Activated CD8-positive, alpha-beta memory T cell treated with anti-CD3 and anti-CD28 coated beads, Interleukin-2, amount 50 U/mL, for 48 hours (primary cell): Measurements from ENCODE around the gene SLC9A9.

Experiments used
- DNase-seq: peaks from one replicate; pipeline ENCODE4 v3.0.0-alpha.2; 2020

The SLC9A9 gene

DNA sequence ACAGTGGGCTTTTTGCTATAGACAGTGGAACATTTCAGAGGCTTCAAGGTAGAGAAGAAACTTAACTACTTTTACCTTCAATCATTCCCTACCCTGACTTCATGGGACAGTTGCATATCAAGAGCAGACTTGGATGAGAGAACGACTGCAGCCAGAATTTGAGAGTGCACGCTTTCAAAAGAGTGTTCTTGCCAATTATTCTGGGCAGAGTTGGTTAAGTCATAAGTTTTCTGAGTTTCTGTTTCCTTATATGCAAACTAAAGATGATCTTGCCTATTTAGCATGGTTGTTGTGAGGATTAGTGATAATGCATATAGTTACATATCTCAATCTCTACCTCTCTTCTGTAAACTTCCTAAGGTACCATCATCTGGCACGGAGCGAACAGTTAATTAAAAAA is 7.6 kb downstream of the SLC9A9 start:
- DNase-seq, result no peak

- no peak for DNase-seq
These were observed 8.3 kb downstream of the SLC9A9 start for GRCh38 chr3:143839980-143840379.

GRCh38 chr3:143837076-143837475 is 11.2 kb downstream of the SLC9A9 start:
- no peak for DNase-seq

- no peak for DNase-seq
These were observed 13.0 kb downstream of the SLC9A9 start for GRCh38 chr3:143835312-143835711.

DNA sequence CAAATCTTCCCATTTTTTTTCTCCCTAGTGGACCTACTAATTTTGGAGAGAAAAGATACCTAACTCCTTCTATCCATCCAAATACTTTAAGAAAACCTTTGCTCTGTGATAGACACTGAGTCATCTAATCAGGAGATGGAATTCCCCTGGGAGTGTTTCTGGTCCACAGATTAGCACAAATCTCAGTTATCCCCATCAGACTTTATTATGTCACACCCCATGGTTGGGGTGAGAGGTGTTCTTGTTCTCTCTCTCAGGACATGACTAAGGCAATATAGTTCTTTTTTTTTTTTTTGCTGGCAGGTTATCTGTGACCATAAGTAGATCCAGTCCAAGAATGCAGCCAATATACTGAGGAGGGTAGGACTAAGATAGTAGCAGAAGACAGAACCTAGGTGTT is 15.8 kb downstream of the SLC9A9 start:
- DNase-seq, result no peak

DNA sequence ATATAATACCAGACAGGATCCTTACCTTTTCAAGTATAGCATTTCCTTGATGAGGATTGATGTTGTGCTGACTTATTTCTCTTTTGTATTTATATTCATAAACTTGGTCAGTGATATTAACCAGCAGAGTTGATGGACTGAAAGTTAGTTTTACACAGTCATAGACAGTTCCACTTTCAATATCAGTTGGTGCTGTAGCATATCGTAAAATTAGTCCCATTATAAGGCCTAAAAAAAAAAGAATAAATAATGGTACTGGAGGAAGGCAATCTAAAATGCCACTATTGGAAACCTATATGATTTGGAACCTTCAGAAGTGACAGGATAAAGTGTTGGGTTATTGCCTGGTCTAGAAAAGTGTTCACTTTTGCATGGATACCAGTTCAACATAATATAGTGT is 16.3 kb downstream of the SLC9A9 start:
- no peak for DNase-seq

- DNase-seq, result no peak
These were observed 17.1 kb downstream of the SLC9A9 start for GRCh38 chr3:143831208-143831607.

DNA sequence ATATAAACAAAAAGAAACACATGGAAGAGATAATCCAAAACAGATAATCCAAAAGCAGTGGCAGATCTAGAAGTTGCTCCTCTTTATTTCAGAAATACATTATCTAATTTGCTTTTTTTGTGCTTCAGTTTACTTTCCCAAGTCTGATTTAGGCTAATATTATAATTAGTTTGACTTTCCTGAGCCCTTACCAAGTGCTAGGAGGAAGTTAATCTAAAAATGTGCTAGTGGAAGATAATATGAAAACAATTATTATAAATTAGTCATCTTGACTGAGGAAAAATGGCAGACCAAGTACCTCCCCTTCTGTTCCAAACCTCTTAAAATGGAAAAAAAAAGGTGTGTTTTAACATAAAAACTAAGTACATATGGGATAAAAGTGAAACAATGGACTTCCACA is 17.5 kb downstream of the SLC9A9 start:
- no peak for DNase-seq

DNA sequence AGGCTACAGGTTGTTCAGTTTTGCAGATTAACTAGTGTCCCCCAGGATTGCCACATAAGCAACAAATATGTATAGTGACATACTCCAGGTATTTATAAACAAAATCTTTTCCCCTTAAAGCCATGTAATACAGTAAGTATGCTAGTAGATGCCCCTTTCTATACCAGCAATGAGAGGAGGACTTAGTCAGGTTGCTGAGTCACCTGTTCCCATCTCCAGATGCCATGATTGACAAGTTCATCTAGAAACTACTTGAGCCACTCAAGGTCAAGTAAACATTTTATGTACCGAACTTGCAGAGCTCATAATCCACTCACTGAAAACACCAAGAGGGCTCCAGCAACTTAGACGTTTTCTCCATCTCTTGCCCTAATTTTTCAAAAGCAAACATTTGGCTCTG is 18.2 kb downstream of the SLC9A9 start:
- DNase-seq, result no peak

- DNase-seq, result no peak
These were observed 20.8 kb downstream of the SLC9A9 start for GRCh38 chr3:143827425-143827824.

GRCh38 chr3:143826296-143826695 is 22.0 kb downstream of the SLC9A9 start:
- DNase-seq, result no peak

- no peak for DNase-seq
These were observed 22.8 kb downstream of the SLC9A9 start for GRCh38 chr3:143825513-143825912.

DNA sequence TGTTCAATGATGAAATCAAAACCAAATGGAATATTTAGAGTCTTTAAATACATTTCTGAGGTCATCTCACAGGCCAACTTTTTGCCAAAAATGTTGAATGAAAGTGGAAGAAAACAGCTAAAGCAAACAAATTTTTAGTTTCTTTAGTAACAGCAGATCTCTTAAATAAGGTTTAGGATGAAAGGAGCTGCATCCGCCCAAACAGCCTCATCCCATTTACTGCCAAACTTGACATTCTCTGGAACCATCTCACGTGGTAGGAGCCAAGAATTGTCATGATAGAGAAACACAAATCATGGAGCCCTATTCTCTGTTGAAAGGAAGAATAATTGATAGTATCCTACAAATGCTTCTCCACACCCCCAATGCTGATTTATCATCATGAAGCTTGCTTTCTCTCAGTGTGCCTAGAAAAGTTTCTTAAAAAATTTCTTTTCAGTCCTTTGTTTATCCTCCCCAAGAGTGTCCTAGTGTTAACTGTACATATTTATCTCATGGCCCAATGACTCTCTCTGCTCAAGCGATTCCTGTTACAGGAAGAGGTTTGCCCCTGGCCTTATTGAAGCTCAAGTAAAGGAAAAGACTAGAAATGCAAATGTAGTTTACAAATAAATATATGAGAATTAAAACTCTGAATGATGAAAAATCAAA is 23.4 kb downstream of the SLC9A9 start:
- DNase-seq, result no peak

DNA sequence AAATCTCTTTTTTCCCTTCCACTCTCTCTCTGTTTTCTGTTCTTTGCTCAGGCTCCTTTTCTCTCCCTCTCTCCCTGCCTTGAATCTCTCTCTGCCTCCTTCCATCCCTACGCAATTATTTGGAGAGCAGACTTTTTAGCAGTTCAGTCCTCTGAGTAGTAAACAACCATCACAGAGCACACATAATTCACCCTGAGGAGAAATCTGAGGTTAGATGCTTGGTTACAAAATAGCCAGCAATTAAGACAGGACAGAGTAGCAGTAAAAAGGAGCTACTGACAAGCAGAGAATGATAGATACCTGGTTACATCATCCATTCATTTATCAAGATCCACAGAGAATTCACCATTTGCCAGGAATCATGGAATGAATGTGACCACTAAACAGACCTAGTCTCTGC is 25.5 kb downstream of the SLC9A9 start:
- DNase-seq, result no peak

- no peak for DNase-seq
These were observed 25.9 kb downstream of the SLC9A9 start for GRCh38 chr3:143822374-143822773.

DNA sequence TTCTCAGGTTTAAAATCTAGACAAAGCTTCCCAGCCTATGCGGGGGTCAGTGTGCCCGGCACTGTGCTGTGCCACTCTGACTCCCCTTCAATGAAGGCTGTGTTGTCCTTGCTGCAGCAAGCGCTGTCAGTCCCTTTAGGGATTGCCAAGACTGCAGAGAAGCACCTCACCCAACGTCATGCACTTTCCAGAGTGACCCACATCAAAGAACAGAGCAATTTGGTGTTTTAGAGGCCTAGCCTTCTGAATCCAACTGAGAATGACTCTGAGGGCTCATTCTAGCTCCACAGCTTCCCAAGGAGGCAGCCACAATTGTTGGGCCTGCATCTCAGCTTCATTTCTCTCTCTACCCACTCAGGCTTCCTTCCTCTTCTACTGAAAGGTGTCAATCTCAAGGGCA is 26.4 kb downstream of the SLC9A9 start:
- DNase-seq, result no peak

GRCh38 chr3:143820466-143821221 is 27.6 kb downstream of the SLC9A9 start:
- no peak for DNase-seq

GRCh38 chr3:143819890-143820289 is 28.4 kb downstream of the SLC9A9 start:
- DNase-seq, result no peak

DNA sequence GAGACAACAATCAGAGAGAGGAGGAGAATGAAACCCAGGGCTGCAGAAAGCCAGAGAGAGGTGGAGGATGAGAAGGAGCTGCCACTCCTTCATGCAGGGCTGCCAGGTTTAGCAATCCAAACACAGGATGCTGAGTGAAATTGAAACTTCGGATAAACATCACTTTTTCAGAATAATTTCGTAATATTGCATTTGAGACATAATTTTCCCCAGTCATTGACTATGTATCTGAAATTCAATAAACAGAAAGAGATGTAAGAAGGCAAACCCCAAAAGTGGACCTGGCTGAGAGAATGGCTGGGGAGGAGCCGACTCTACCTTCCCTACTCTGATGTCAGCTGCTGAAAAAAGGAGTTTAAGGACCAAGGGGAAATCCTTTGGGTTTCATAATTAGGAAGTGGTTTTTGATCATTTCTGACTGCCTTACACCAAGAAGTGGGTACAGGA is 33.8 kb downstream of the SLC9A9 start:
- DNase-seq, result no peak

DNA sequence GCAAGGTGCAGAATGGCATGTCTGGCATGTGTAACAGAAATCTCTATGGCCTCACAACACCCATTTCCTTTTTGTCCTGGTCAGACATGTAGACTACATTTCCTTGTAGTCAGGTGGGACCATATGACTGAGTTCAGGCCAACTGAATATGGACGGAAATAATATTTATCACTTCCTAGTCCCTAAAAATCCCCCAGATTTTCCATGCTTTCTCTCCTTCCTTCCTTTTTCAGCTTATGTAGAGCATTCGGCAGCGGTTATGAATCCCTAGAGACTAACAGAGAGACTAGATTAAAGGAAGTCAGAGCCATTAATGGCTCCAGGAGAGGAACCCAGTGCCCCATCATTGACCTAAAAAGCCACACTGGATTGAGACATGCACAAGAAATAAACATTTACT is 35.8 kb downstream of the SLC9A9 start:
- no peak for DNase-seq

- DNase-seq, result no peak
These were observed 36.7 kb downstream of the SLC9A9 start for GRCh38 chr3:143811602-143812001.

DNA sequence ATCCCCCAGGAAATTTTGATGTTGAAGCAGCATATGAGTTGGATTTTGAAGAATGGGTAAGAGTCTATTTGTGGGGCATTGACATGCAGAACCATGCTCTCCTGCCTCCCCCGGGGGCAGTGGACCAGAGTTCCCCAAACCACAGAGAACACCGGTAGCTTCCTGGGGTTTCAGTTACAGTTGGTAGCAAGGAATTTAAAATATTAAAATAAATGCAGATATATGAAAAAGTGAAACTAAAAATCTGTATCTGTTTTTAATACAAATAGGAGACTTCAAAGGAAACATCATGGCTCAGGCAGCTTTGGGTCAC is 37.4 kb downstream of the SLC9A9 start:
- DNase-seq, result no peak

DNA sequence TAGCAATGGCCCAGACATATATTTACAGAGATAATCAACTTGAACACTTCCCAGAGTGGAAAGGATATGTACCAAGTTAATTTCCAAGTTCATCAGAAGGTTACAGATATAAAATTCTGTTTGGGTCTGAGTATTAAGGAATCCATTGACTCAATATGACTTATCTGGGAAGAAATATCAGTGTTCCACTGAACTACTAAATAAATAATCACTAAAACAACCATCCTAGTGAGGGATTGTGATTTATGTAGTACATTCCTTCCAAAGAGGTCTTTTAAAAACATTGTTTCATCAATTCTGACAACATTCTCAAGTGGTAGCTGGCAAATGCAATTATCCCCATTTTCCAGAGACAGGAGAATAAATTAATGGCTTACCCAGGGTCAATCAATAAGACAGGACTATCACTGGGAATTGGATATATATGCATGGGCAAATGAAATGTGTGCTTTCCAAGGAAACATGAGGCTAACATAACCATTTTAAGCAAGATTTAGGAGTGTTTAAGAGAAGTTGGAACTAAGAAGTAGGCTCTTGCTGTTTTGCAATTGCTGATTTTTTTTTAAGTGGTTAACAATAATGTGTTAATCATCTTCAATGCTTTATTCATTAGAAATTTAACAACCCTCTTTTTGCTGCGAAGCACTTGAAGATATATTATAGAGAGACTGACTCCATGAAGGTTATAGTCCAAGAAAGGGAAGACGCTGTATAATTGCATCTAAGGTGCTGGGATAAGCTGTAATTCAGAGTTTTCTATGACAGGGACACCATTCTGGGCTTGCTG is 37.9 kb downstream of the SLC9A9 start:
- DNase-seq, result no peak

GRCh38 chr3:143809121-143809621 is 39.1 kb downstream of the SLC9A9 start:
- no peak for DNase-seq
